ENCODE results near the gene KRTAP17-1.
A peak's percentile ranks its signal among the peaks of the same experiment; 100 is the strongest.

The KRTAP17-1 gene

DNA sequence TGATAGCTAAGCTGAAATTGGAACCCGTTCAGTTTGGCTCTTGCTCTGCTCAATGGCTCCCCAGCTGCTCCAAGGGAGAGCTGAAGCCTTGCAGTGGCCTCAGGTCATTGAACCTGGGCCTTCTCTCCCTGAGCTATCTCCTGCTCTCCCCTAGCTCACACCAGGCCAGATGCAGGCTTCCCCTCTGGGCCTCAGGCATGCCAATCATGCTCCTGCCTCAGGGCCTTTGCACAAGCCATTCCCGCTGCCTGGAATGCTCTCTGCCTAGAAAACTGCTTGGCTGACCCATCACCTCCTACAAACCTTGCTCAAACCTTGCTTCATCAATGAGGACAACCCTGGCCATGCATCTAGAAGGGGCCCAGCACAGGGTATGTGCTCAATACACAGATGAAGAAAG, 16.7 kb upstream of the KRTAP17-1 start:
- DNase-seq = no peak

- DNase-seq = no peak
These were observed 16.1 kb upstream of the KRTAP17-1 start for GRCh38 chr17:41331606-41332005.

DNA sequence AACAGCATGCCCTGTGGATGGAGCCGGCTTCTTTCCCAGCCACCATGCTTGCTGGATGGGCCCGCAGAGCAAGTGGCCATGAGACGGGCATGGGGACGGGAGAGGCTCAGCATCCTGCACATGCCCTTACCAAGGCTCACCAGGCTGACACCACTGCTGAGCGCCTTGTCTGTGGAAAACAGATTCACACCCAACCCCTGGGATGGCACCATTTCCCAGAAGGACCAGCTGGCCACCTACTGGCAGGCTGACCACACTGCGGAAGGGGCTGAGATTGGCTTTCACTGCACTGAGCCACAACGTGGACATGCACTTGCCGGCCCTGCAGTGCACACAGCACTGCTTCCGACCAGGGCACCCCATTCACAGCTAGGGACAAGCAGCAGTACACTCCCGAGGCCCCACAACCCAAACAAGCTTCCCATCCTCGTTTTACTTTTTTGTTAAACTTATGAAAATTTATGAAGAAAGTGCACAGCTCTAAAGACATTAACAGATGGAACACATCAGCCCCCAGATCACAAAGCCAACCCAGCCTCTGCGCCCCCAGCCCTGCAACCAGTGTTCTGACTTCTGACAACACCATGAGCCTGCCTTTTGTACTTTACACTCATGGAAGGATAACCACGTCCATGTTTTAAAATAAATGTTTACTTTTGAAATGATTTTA, 13.9 kb upstream of the KRTAP17-1 start:
- DNase-seq = peak; percentile 54

DNA sequence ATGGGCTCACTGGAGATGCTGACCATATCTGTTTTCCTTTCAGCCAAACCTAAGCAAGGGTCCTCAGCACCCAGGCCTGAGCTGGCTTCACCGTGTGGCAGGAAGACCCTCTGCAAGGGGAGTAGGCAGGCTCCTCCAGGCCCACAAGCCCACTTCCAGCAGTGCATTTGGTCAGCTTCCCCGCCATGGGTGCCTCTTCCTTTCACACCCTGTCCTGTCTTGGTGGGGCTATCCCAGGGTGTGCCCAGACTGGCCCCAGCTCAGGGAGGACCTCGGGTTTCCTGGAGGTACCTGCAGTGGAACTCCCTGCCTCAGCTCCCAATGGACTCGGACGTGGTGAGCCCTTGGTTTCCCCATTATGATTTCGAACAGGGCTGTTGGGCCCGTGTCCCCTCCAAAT, 12.7 kb upstream of the KRTAP17-1 start:
- no peak for DNase-seq

DNA sequence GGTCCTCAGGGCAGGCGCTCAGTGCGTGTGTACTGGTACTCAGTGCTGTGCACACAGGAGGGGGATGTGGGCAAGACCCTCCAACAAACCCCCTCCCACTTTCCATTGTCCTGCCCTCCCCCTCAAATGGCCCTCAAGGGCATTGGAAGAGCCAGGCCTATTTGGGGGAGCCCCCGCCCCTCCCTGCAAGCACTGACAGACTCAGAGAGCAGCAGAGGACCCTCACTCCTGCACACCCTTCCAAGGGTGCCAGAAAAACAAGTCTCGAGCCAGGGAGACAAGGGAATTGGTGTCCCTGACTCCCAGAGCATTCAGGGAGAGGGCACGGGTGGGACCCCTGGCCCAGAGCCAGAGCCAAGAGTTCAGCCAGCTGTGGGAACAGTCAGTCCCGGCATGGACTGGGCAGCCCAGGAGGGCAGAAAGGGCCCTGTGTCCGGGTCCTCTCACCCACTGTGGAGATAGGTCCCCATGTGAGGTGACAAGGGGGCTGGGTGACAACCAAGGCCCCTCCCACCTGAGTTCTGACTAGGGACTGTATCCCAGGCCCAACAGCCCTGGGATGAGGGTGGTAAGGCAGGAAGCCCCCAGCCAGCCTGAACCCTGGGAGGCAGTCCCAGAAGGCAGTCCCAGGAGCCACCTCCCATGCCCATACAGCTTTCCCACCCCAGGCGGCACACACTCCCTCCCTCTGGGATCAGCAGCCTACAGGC, 12.1 kb upstream of the KRTAP17-1 start:
- no peak for DNase-seq

DNA sequence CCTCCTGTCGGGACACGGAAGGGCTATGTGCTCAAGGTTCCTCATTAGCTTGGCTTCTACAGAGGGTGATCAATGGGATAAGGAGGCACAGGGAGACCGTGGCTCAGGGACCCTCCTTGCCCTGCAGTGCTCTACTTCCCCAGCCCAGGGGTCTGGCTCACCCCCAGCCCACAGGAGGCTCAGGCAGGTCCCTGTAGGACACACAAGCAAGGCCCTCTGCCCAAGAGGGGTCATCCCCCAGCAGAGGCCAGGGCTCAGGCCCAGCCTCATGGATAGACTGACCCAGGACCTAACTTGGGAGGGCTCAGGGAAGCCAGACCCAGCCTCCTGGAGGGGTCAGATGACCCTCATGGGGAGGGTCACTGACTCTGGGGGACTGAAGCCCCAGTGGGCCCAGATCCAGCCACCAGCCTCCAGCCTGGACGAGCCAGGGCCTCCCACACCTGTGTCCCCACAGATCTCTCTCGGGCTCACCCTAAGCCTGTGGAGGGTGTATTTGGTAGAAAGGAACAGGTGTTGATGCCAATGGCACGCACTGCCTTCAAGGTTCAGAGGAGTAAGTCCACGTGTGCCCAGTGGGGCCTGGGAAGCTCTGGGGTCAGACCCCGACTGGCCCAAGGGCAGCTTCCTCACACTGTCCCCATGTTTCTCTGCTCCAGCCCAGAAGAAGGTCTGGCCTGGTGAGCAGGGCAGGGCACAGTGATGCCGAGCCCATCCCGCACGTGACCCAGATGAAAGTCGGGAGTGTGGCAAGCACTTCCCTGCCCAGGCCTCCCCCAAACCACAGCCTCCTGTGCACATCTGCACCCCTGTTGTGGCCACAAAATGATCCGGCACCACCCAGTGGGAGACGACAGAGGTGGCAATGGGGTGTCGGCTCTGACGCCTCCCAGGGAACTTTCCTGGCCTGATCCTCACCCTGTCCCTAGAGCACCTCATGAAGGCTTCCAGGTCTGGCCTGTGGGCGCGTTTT, 10.9 kb upstream of the KRTAP17-1 start:
- no peak for DNase-seq

GRCh38 chr17:41325611-41326010, 10.1 kb upstream of the KRTAP17-1 start:
- DNase-seq = no peak

DNA sequence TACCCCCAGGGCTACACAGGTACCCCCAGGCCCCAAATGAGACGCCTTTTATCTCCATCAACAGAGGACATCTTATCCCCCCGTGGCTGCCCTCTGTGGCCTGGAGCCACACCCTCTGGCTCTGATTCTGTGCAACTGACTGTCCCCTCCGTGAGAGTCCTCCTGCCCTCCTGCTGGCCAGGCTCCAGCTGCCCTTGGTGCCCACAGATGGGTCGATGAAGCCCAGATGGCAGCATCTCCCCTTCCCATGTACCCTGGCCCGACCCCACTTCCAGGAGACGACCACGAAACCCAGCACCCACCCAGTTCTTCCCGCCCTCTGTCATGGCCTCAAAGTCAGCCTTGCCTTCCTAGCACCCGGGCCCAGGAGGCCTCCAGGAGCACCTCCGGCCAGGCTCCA, 9.6 kb upstream of the KRTAP17-1 start:
- DNase-seq = no peak

- DNase-seq = peak; percentile 9
These were observed 8.9 kb upstream of the KRTAP17-1 start for GRCh38 chr17:41324180-41325075.

- no peak for DNase-seq
These were observed 7.7 kb upstream of the KRTAP17-1 start for GRCh38 chr17:41322903-41323895.

DNA sequence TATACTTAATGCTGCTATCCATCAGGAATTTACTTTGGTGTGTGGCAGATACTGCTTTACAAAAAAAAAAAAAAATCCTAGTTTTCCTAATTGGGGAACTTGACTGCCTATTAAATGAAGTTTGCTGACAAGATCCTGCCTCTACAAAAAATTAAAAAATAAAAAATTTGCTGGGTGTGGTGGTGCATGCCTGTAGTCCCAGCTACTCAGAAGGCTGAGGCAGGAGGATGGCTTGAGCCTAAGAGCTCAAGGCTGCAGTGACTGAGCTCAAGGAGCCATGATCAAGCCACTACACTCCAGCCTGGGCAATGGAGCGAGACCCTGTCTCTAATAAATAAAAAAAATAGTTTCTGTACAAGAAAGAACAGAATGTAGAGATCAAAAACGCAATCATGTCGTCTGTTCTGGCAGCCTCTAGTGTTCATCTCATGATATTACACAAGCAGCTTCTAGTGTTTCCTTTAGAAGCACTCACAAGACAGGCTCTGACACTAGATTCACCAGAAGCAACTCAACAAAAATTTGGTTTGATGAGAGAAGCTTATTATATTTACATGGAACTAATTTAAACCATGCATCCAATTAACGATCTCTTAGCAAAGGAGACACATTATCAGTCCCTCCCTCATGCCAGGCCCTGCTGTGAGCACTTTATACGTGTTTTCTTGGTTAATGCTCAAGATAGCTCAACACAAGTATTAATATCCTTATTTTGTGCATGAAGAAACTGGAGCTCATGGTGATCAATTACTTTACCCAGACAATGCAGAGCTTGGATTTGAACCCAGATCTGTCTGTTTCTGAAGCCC, 6.8 kb upstream of the KRTAP17-1 start:
- DNase-seq = peak; percentile 73

DNA sequence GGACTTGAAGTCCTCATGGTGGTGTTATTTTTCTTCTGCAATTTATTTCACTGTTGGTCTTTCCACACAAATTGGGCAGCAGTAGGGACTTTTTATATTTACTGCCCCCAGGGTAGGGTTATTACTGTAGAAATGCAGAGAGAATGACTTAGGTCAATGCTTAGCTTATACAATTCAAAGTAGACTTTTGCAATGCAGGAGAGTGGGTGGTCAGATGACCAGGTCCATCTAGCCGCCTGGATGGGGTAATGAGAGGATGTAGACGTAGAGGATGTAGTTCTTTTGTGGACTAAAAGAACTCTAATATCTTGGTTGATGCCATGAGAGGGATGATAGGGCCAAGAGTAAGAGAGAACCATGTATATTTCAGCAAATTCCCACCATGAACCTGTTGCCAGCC, 2.7 kb upstream of the KRTAP17-1 start:
- no peak for DNase-seq

DNA sequence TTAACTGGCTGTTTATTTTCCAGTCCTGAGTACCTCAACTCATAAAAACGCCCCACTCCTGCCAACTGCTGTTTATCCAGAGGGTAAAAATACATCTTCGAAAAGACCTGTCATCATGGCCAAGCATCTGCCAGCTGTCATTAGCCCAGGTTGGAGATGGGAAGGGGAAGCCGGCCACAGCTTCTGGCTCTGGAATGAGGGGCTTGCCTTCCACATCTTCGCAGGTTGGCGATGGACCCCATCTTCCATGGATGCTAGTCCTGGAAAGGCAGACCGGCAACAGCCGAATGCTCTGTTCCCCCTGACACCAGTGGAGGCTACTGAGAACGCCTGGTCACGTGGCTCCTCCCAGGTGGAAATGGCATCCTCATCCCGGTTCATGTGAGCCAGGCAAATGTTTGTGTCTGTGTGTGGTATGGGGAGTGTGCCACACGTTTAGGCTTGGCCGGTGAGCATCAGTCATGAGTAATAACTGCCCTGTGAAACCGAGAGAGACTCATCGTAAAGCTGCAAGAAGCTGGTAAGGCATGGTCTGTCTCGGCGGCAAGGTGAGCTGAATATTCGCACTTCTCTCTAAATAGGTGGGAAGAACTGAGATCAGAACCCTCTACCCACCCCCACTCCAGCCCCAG, 420 bp upstream of the KRTAP17-1 start:
- no peak for DNase-seq

DNA sequence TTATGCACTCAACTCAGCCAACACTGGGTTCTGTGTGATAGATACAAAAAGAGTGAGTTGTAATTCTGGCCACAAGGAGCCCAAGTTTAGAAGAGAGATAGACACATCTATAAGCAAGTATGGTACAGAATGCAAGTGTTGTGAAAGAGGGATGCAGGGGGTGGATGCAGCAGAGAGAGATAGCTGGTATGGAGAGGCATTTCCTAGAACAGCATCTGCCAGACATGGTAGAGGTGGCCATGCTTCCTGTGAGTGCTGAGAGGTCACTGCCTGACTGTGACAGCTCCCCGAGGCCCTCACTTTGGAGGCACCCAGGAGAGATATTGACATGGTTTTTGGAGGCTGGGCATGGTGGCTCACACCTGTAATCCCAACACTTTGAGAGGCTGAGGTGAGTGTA, 4.4 kb downstream of the KRTAP17-1 start:
- no peak for DNase-seq

- no peak for DNase-seq
These were observed 6.6 kb downstream of the KRTAP17-1 start, which contains the start of gene KRTAP16-1 for GRCh38 chr17:41308918-41309359. Gene KRTAP16-1, minus strand, starts transcription at chr17:41309309. Its CDS starts 56 bp downstream, at chr17:41309253.

GRCh38 chr17:41308251-41308917, 7.1 kb downstream of the KRTAP17-1 start:
- no peak for DNase-seq

DNA sequence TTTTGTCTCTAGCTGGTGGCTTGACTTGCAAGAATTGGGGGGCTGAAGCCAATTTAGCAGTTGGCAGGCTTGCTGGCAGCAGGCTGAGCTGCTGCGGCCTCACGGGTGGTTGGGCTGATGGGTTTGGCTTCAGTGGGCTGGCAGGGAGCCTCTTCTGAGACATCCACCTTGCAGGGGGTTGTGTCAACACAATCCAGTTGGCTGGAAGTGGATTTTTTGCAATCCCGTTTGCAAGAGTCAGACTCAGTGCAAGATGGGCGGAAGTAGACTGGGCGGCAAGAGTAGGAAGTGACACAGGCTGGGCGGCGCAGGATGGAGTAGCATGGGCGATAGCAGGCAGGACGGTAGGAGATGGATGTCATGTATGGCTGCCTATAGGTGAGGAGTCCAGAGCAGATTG, 7.9 kb downstream of the KRTAP17-1 start:
- peak; percentile 27 for DNase-seq

DNA sequence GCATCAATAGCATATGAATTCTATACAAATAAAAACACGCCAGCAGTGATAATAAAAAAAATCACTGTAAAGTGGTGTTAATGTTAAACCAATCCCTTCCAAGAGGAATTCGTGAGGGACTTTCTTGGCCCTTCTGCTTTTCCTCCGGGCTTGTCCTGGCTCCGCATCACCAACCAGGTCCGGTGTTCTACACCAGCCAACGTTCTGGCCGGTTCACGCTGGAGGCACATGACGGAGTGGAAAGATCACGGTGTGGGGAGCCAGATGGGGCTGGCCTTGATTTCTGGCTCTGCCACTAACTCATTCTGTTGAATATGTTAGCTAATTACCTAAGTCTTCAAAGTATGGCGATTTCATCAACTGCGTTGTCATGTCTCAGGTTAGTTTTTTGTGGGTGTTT, 11.4 kb downstream of the KRTAP17-1 start:
- DNase-seq = no peak

- no peak for DNase-seq
These were observed 12.5 kb downstream of the KRTAP17-1 start for GRCh38 chr17:41302981-41303380.
